ENCODE results near the gene KCNK2.

KCNK2 gene

GRCh38 chr1:215263636-215264035 is 181.1 kb downstream of the KCNK2 start:
- no peak for TF ChIP-seq EZH2phosphoT487 (IDR thresholded peaks at IDR 0.05; ENCODE audit: borderline replicate concordance)
- TF ChIP-seq CTCF (conservative IDR thresholded peaks at IDR 0.05; ENCODE audit: low read length) = no peak

GRCh38 chr1:215264649-215265048 is 182.1 kb downstream of the KCNK2 start:
- Histone ChIP-seq H2AFZ (ENCODE audit: low read length) (no peak overlapping the region), H3K27me3 (ENCODE audit: insufficient read depth, low read length, poor library complexity, severe bottlenecking) (no peaks in the 10 kb centered on the region), H3K4me2 (ENCODE audit: low read depth, low read length, poor library complexity, severe bottlenecking) (no peak overlapping the region), H3K9me2 (replicated peaks; ENCODE audit: low read depth, low read length) (no peaks in the 10 kb centered on the region), H3K79me2 (ENCODE audit: insufficient read depth, low read length) (no peaks in the 10 kb centered on the region), H3K4me1 (ENCODE audit: insufficient read depth, low read length, poor library complexity, severe bottlenecking) (no peaks in the 10 kb centered on the region), H3K36me3 (ENCODE audit: insufficient read depth, low read length) (no peaks in the 10 kb centered on the region), H3F3A (ENCODE audit: low read depth) (no peaks in the 10 kb centered on the region), H3K9me3 (ENCODE audit: insufficient read depth, low read depth, low read length) (no peaks in the 10 kb centered on the region), H4K20me1 (ENCODE audit: insufficient read depth, low read length, poor library complexity, severe bottlenecking) (no peaks in the 10 kb centered on the region), H3K9ac (ENCODE audit: low read depth, low read length, poor library complexity, severe bottlenecking) (no peak overlapping the region), H3K4me3 (ENCODE audit: low read length, poor library complexity, severe bottlenecking) (no peak overlapping the region)
- TF ChIP-seq EZH2phosphoT487 (IDR thresholded peaks at IDR 0.05; ENCODE audit: borderline replicate concordance) = no peak
- no peak for TF ChIP-seq CTCF (conservative IDR thresholded peaks at IDR 0.05; ENCODE audit: low read length)

More at GRCh38 chr1:215263636-215264035, 181.1 kb downstream of the KCNK2 start:
- Histone ChIP-seq H3K36me3 (ENCODE audit: insufficient read depth, low read length) (no peaks in the 10 kb centered on the region), H3K4me2 (ENCODE audit: low read depth, low read length, poor library complexity, severe bottlenecking) (no peak overlapping the region), H3K27me3 (ENCODE audit: insufficient read depth, low read length, poor library complexity, severe bottlenecking) (no peaks in the 10 kb centered on the region), H3K4me3 (ENCODE audit: low read length, poor library complexity, severe bottlenecking) (no peak overlapping the region), H3K4me1 (ENCODE audit: insufficient read depth, low read length, poor library complexity, severe bottlenecking) (no peaks in the 10 kb centered on the region), H3K79me2 (ENCODE audit: insufficient read depth, low read length) (no peaks in the 10 kb centered on the region), H3F3A (ENCODE audit: low read depth) (no peaks in the 10 kb centered on the region), H3K9me2 (replicated peaks; ENCODE audit: low read depth, low read length) (no peaks in the 10 kb centered on the region), H3K9ac (ENCODE audit: low read depth, low read length, poor library complexity, severe bottlenecking) (no peak overlapping the region), H3K9me3 (ENCODE audit: insufficient read depth, low read depth, low read length) (no peaks in the 10 kb centered on the region), H2AFZ (ENCODE audit: low read length) (no peak overlapping the region), H4K20me1 (ENCODE audit: insufficient read depth, low read length, poor library complexity, severe bottlenecking) (no peaks in the 10 kb centered on the region)

GRCh38 chr1:215267495-215267894 is 185.0 kb downstream of the KCNK2 start:
- H3K9me3 ChIP-seq (ENCODE audit: insufficient read depth, low read depth, low read length) = no peaks in the 10 kb centered on the region
- H2AFZ ChIP-seq (ENCODE audit: low read length) = no peak overlapping the region
- H3K4me1 ChIP-seq (ENCODE audit: insufficient read depth, low read length, poor library complexity, severe bottlenecking) = no peaks in the 10 kb centered on the region
- H3K27me3 ChIP-seq (ENCODE audit: insufficient read depth, low read length, poor library complexity, severe bottlenecking) = no peaks in the 10 kb centered on the region
- H3K9me2 ChIP-seq (replicated peaks; ENCODE audit: low read depth, low read length) = no peaks in the 10 kb centered on the region
- H3K4me2 ChIP-seq (ENCODE audit: low read depth, low read length, poor library complexity, severe bottlenecking) = no peak overlapping the region
- no peak overlapping the region for H3K9ac ChIP-seq (ENCODE audit: low read depth, low read length, poor library complexity, severe bottlenecking)
- TF ChIP-seq CTCF (conservative IDR thresholded peaks at IDR 0.05; ENCODE audit: low read length) (no peak), EZH2phosphoT487 (IDR thresholded peaks at IDR 0.05; ENCODE audit: borderline replicate concordance) (no peak)
- H3K79me2 ChIP-seq (ENCODE audit: insufficient read depth, low read length) = no peaks in the 10 kb centered on the region
- no peaks in the 10 kb centered on the region for H3F3A ChIP-seq (ENCODE audit: low read depth)
- H4K20me1 ChIP-seq (ENCODE audit: insufficient read depth, low read length, poor library complexity, severe bottlenecking) = no peaks in the 10 kb centered on the region
- no peak overlapping the region for H3K4me3 ChIP-seq (ENCODE audit: low read length, poor library complexity, severe bottlenecking)
- no peaks in the 10 kb centered on the region for H3K36me3 ChIP-seq (ENCODE audit: insufficient read depth, low read length)
